AG04450 (cell line): ENCODE measurements around the gene PDE3A. TPM values are rescaled to one million over a fixed set of nuclear protein-coding genes. Genes with fewer than 3 reads are reported as not detected.

ENCODE experiments used
- CTCF ChIA-PET: fragments of 300-600, 350-600 bp; formaldehyde crosslinking; extraction: SDS; loops from one replicate; lab custom pipeline; 2022; ENCODE audit warnings: antibody characterized with exemption, inconsistent platforms; lab: Charles Lee
- POLR2A ChIA-PET: fragments of 350-600 bp; formaldehyde crosslinking; extraction: SDS; loops from one replicate; lab custom pipeline; 2021; ENCODE audit warnings: antibody characterized with exemption, inconsistent platforms; lab: Yijun Ruan, JAX
- DNase-seq: peaks from one replicate; pipeline ENCODE4 v3.0.0-alpha.2; 2011; ENCODE audit warnings: low read depth, low spot score
- H3K27ac ChIP-seq: one replicate; pipeline ENCODE4 v1.5.1; 2012; ENCODE audit warnings: low read depth, low read length, control low read depth
- H3K27me3 ChIP-seq: one replicate; pipeline ENCODE4 v1.6.0; 2012; ENCODE audit warnings: low read length; ENCODE audit not compliant: control insufficient read depth, insufficient read depth
- H3K4me3 ChIP-seq: 2 replicates; pipeline ENCODE4 v1.5.1; 2011; ENCODE audit warnings: mild to moderate bottlenecking, low read depth, low read length, control low read depth
- H3K9me3 ChIP-seq: 2 replicates; pipeline ENCODE4 v1.5.1; 2012; ENCODE audit warnings: low read length; ENCODE audit not compliant: control insufficient read depth, insufficient read depth
- CTCF ChIP-seq: IDR thresholded peaks from 2 replicates; pipeline ENCODE4 v1.5.1; 2011; ENCODE audit warnings: low read depth, low read length, control low read depth, inconsistent platforms
- polyA plus RNA-seq: library from polyadenylated mRNA; depleted of rRNA; stranded (reverse); fragments of >200 nt; gene quantifications from 2 replicates; pipeline ENCODE4 v1.2.3, GENCODE V29; 2011

PDE3A gene
- polyA plus RNA-seq, 1 experiment = 0.10 TPM

DNA sequence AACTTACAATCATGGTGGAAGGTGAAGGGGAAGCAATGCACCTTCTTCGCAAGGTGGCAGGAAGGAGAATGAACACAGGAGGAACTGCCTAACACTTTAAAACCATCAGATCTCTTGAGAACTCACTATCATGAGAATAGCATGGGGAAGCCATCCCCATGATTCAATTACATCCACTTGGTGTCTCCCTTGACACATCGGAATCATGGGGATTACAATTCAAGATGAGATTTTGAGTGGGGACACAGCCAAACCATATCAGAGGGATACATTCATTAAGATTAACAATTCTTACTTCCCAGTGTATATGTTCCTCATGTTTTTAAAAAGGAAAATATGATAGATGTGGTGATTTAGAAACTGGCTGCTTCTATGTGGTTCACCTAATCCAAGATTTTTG, 117.9 kb downstream of the PDE3A start:
- TF ChIP-seq CTCF = no peak
- ChIA-PET CTCF (no interaction called here), POLR2A (no interaction called here)
- no peaks in the 10 kb centered on the region for H3K9me3 ChIP-seq
- no peaks in the 10 kb centered on the region for H3K27me3 ChIP-seq
- H3K4me3 ChIP-seq = no peak overlapping the region
- H3K27ac ChIP-seq = no peak overlapping the region
- DNase-seq = no peak

DNA sequence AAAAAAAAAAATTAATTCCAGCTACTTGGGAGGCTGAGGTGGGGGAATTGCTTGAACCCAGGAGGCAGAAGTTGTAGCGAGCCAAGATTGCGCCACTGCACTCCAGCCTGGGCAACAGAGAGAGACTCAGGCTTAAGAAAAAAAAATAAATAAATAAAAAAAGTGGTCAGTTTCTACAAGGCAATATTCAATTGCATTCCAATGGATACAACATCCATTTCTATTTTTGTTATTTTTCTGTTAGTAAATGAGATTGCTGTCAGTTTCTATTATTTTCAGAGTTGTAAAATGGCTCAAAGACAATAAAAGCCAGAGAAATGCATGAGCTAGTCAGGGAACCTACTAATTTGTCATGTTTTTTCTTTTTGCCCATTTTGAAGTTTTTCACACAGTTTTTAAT, 119.2 kb downstream of the PDE3A start:
- no peak for DNase-seq

GRCh38 chr12:20489645-20490044, 121.3 kb downstream of the PDE3A start:
- CTCF ChIA-PET = no interaction called here
- TF ChIP-seq CTCF = no peak
- Histone ChIP-seq H3K27ac (no peak overlapping the region), H3K27me3 (no peaks in the 10 kb centered on the region), H3K4me3 (no peak overlapping the region), H3K9me3 (no peaks in the 10 kb centered on the region)
- POLR2A ChIA-PET = no interaction called here
- no peak for DNase-seq

More for the DNA sequence above, 119.2 kb downstream of the PDE3A start:
- H3K9me3 ChIP-seq = no peaks in the 10 kb centered on the region
- no peak overlapping the region for H3K4me3 ChIP-seq
- no peak for TF ChIP-seq CTCF
- CTCF ChIA-PET = no interaction called here
- POLR2A ChIA-PET = no interaction called here
- no peaks in the 10 kb centered on the region for H3K27me3 ChIP-seq
- no peak overlapping the region for H3K27ac ChIP-seq

DNA sequence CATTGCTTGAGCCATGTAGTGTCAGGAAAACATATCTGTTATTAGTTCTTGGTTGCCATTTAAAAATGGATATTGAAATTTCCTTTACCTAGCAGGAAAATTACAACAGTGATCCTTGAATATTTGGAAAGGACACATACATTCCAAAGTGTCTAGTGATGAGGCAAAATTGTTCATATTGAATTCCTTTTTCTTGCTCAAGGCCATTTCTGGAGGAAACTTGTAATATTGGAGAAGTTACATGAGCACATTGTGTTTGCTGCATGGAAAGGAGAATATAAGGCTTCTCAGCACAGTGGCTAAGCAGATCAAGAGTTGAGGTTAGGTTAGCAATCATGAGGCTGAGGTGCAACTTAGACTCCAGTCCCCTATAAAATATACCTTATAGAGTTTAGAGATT, 121.9 kb downstream of the PDE3A start:
- Histone ChIP-seq H3K27me3 (no peaks in the 10 kb centered on the region), H3K9me3 (no peaks in the 10 kb centered on the region), H3K27ac (no peak overlapping the region), H3K4me3 (no peak overlapping the region)
- DNase-seq = no peak
- ChIA-PET POLR2A (no interaction called here), CTCF (no interaction called here)
- TF ChIP-seq CTCF = no peak

GRCh38 chr12:20491290-20491689, 123.0 kb downstream of the PDE3A start:
- Histone ChIP-seq H3K4me3 (no peak overlapping the region), H3K27me3 (no peaks in the 10 kb centered on the region), H3K27ac (no peak overlapping the region), H3K9me3 (no peaks in the 10 kb centered on the region)
- ChIA-PET CTCF (interaction anchor here (1.0 to 1.7 kb wide), 2 partner anchors 17 to 58 kb away, joined by 3 to 5 read pairs; no protein-coding TSS in a partner anchor), POLR2A (no interaction called here)
- no peak for DNase-seq
- no peak for TF ChIP-seq CTCF
